Chondrocyte (in vitro differentiated cells): ENCODE data around the gene ZNF236. TPM values are rescaled to one million over a fixed set of nuclear protein-coding genes. Genes with fewer than 3 reads are reported as not detected.

ENCODE experiments used
- DNase-seq: peaks from one replicate; pipeline ENCODE4 v3.0.0; 2021; ENCODE audit warnings: mixed read lengths, low spot score
- H3K27ac Mint-ChIP-seq: one replicate; pipeline ENCODE4 v1.8.0; 2021; ENCODE audit warnings: mild to moderate bottlenecking, moderate library complexity, mixed read lengths; ENCODE audit not compliant: unreplicated experiment
- H3K27me3 Mint-ChIP-seq: 2 replicates; pipeline ENCODE4 v1.8.0; 2021; ENCODE audit warnings: low read depth, mixed read lengths
- H3K36me3 Mint-ChIP-seq: 2 replicates; pipeline ENCODE4 v1.8.0; 2021; ENCODE audit warnings: low read depth, mixed read lengths
- H3K4me1 Mint-ChIP-seq: 2 replicates; pipeline ENCODE4 v1.8.0; 2021; ENCODE audit warnings: low read depth, mild to moderate bottlenecking, mixed read lengths
- H3K4me3 Mint-ChIP-seq: one replicate; pipeline ENCODE4 v1.8.0; 2021; ENCODE audit warnings: mild to moderate bottlenecking, moderate library complexity, mixed read lengths; ENCODE audit not compliant: unreplicated experiment
- H3K9me3 Mint-ChIP-seq: 2 replicates; pipeline ENCODE4 v1.8.0; 2021; ENCODE audit warnings: low read depth, mixed read lengths
- total RNA-seq: library from RNA; stranded (reverse); gene quantifications from 3 replicates; pipeline ENCODE4 v1.2.1, GENCODE V29; 2021
- TF ChIP-seq, protein P1 (sequence below): fragments of 200-600 bp; sonication (generic); IDR thresholded peaks from 2 replicates; pipeline ENCODE4 v1.5.0; 2021; ENCODE audit warnings: antibody characterized with exemption, mild to moderate bottlenecking, moderate library complexity

The ZNF236 gene
- total RNA-seq, 1 donor from 2014 or later = 14.3 TPM

- peaks cover 14% of the 10 kb centered on the region for H3K36me3 Mint-ChIP-seq
- H3K4me3 Mint-ChIP-seq = no peak overlapping the region
- no peaks in the 10 kb centered on the region for H3K4me1 Mint-ChIP-seq
- TF ChIP-seq, protein P1, sequence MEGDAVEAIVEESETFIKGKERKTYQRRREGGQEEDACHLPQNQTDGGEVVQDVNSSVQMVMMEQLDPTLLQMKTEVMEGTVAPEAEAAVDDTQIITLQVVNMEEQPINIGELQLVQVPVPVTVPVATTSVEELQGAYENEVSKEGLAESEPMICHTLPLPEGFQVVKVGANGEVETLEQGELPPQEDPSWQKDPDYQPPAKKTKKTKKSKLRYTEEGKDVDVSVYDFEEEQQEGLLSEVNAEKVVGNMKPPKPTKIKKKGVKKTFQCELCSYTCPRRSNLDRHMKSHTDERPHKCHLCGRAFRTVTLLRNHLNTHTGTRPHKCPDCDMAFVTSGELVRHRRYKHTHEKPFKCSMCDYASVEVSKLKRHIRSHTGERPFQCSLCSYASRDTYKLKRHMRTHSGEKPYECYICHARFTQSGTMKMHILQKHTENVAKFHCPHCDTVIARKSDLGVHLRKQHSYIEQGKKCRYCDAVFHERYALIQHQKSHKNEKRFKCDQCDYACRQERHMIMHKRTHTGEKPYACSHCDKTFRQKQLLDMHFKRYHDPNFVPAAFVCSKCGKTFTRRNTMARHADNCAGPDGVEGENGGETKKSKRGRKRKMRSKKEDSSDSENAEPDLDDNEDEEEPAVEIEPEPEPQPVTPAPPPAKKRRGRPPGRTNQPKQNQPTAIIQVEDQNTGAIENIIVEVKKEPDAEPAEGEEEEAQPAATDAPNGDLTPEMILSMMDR = peak; percentile 82
- H3K9me3 Mint-ChIP-seq = no peaks in the 10 kb centered on the region
- DNase-seq = no peak
- no peaks in the 10 kb centered on the region for H3K27me3 Mint-ChIP-seq
- H3K27ac Mint-ChIP-seq = no peak overlapping the region
Measured at GRCh38 chr18:76875390-76876325, 53.3 kb downstream of the ZNF236 start.

DNA sequence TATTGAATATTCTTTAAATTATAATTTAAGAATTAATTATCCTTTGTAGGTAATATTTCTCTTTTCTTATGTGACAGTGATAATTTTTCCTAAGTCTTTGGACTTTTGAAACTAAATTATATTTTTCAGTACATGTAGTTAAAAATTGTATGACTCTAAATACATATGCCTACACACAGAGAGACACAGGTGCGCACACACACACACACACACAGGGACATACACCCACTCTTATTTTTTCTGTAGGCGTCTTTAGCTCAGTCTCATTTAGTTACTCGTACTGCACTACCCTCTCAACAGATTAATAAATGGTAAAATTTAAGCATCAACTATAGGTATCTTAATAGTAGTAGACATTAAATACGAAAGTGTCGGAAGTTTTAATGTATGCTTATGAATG is 56.1 kb downstream of the ZNF236 start:
- TF ChIP-seq, protein P1 = no peak
- H3K4me3 Mint-ChIP-seq = no peak overlapping the region
- no peak overlapping the region for H3K27ac Mint-ChIP-seq
- H3K9me3 Mint-ChIP-seq = no peaks in the 10 kb centered on the region
- H3K27me3 Mint-ChIP-seq = no peaks in the 10 kb centered on the region
- no peak for DNase-seq
- no peaks in the 10 kb centered on the region for H3K4me1 Mint-ChIP-seq
- peaks cover 22% of the 10 kb centered on the region for H3K36me3 Mint-ChIP-seq

- H3K27ac Mint-ChIP-seq = no peak overlapping the region
- H3K4me3 Mint-ChIP-seq = no peak overlapping the region
- TF ChIP-seq, protein P1 = no peak
- H3K27me3 Mint-ChIP-seq = no peaks in the 10 kb centered on the region
- no peaks in the 10 kb centered on the region for H3K9me3 Mint-ChIP-seq
- no peak for DNase-seq
- H3K36me3 Mint-ChIP-seq = peaks cover 20% of the 10 kb centered on the region
- no peaks in the 10 kb centered on the region for H3K4me1 Mint-ChIP-seq
Measured at GRCh38 chr18:76880026-76880425, 57.7 kb downstream of the ZNF236 start.

DNA sequence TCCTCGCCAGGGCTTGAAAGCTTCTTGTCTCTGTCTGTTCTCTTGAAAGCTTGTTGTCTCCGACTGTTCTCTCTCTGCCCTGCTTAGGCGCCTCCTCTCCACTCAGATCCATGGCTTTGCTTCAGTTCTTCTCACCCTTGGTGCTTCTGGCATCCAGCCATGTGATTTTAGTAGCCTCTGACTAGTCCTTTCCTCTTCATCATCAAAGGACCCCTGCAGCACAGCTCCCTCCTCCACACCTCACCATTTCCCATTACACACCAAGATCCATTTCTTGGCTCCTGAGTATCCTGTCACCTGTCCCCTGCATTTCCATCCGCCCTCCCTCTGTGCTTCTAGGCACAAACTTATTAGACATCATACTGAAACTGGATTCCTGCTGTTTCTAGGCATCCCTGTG is 59.4 kb downstream of the ZNF236 start:
- no peak overlapping the region for H3K27ac Mint-ChIP-seq
- H3K27me3 Mint-ChIP-seq = no peaks in the 10 kb centered on the region
- peaks cover 25% of the 10 kb centered on the region for H3K36me3 Mint-ChIP-seq
- H3K4me3 Mint-ChIP-seq = no peak overlapping the region
- DNase-seq = no peak
- no peaks in the 10 kb centered on the region for H3K9me3 Mint-ChIP-seq
- no peaks in the 10 kb centered on the region for H3K4me1 Mint-ChIP-seq
- TF ChIP-seq, protein P1 = no peak

GRCh38 chr18:76882146-76882545 is 59.8 kb downstream of the ZNF236 start:
- Mint-ChIP-seq H3K9me3 (no peaks in the 10 kb centered on the region), H3K36me3 (peaks cover 25% of the 10 kb centered on the region), H3K4me3 (no peak overlapping the region), H3K4me1 (no peaks in the 10 kb centered on the region), H3K27ac (no peak overlapping the region), H3K27me3 (no peaks in the 10 kb centered on the region)
- DNase-seq = no peak
- TF ChIP-seq, protein P1 = no peak
